K562 (cell line): ENCODE measurements around the gene KIF18B. TPM values are rescaled to one million over a fixed set of nuclear protein-coding genes. Genes with fewer than 3 reads are reported as not detected.

Experiments
- ARHGAP35 ChIP-seq: fragments of 450-650 bp; IDR thresholded peaks from 2 replicates; pipeline ENCODE4 v1.6.1; 2018; ENCODE audit not compliant: partially characterized antibody
- ARID4B ChIP-seq: sonication (generic); formaldehyde crosslinking; IDR thresholded peaks from 2 replicates; pipeline ENCODE4 v1.8.0; 2022; ENCODE audit warnings: mild to moderate bottlenecking, missing genetic modification reagents
- CREB5 ChIP-seq: fragments of 250-450 bp; sonication (Bioruptor Pico); IDR thresholded peaks from 2 replicates; pipeline ENCODE4 v1.5.0; 2020; ENCODE audit warnings: mild to moderate bottlenecking
- GATAD2B ChIP-seq: fragments of 450-650 bp; IDR thresholded peaks from 2 replicates; pipeline ENCODE4 v1.6.1; 2017; ENCODE audit warnings: mild to moderate bottlenecking, borderline replicate concordance
- HNRNPK ChIP-seq: fragments of 200-400 bp; formaldehyde crosslinking; IDR thresholded peaks from one replicate; pipeline ENCODE4 v1.6.1; 2018; ENCODE audit warnings: mild to moderate bottlenecking, low read depth, low read length; ENCODE audit not compliant: poor library complexity, severe bottlenecking
- KAT7 ChIP-seq: sonication (generic); formaldehyde crosslinking; IDR thresholded peaks from 2 replicates; pipeline ENCODE4 v1.8.0; 2022; ENCODE audit warnings: missing genetic modification reagents, mild to moderate bottlenecking, borderline replicate concordance
- L3MBTL2 ChIP-seq: fragments of 450-650 bp; IDR thresholded peaks from 2 replicates; pipeline ENCODE4 v1.6.1; 2016; ENCODE audit warnings: mild to moderate bottlenecking, moderate library complexity
- NCOA2 ChIP-seq, 2 experiments: fragments of 450-650 bp; IDR thresholded peaks; 2 replicates each; pipeline ENCODE4 v1.6.1; 2018; ENCODE audit warnings: mild to moderate bottlenecking in 2 of 2, moderate library complexity in 1 of 2; ENCODE audit not compliant: partially characterized antibody in 2 of 2
- PATZ1 ChIP-seq: fragments of 250-450 bp; sonication (Bioruptor Pico); IDR thresholded peaks from 2 replicates; pipeline ENCODE4 v1.5.0; 2020; ENCODE audit warnings: mild to moderate bottlenecking, borderline replicate concordance
- PPARD ChIP-seq: fragments of 250-450 bp; sonication (Bioruptor Pico); IDR thresholded peaks from 2 replicates; pipeline ENCODE4 v1.8.0; 2022; ENCODE audit warnings: inconsistent platforms, mild to moderate bottlenecking, moderate library complexity
- SMARCB1 ChIP-seq: IDR thresholded peaks from 2 replicates; pipeline ENCODE4 v1.6.1; 2011; ENCODE audit warnings: improper control_type of control experiment, low read depth; ENCODE audit not compliant: insufficient read length
- SMARCC2 ChIP-seq: fragments of 450-650 bp; IDR thresholded peaks from 2 replicates; pipeline ENCODE4 v1.6.1; 2017; ENCODE audit warnings: antibody characterized with exemption, moderate library complexity, mild to moderate bottlenecking, low read depth
- SRSF7 ChIP-seq: fragments of 200-400 bp; formaldehyde crosslinking; optimal IDR thresholded peaks from 2 replicates; pipeline ENCODE3; 2017; ENCODE audit warnings: mild to moderate bottlenecking, low read depth, low read length
- ZBTB7A ChIP-seq: IDR thresholded peaks from 2 replicates; pipeline ENCODE4 v1.6.1; 2011; ENCODE audit warnings: low read depth, mild to moderate bottlenecking, low read length, moderate library complexity, borderline replicate concordance; ENCODE audit not compliant: control insufficient read depth
- ZC3H11A ChIP-seq: IDR thresholded peaks from 2 replicates; pipeline ENCODE4 v1.6.1; 2012; ENCODE audit warnings: low read depth, low read length, improper control_type of control experiment
- ZFP30 ChIP-seq: fragments of 250-450 bp; sonication (Bioruptor Pico); IDR thresholded peaks from 2 replicates; pipeline ENCODE4 v1.8.0; 2022; ENCODE audit warnings: moderate library complexity, mild to moderate bottlenecking, inconsistent platforms, borderline replicate concordance
- ZNF165 ChIP-seq: fragments of 250-450 bp; sonication (Bioruptor Pico); IDR thresholded peaks from 2 replicates; pipeline ENCODE4 v1.4.0; 2020; ENCODE audit warnings: borderline replicate concordance
- ZNF384 ChIP-seq: IDR thresholded peaks from 2 replicates; pipeline ENCODE4 v1.6.1; 2012; ENCODE audit warnings: low read depth, low read length, improper control_type of control experiment
- ZNF431 ChIP-seq: sonication (generic); formaldehyde crosslinking; IDR thresholded peaks from 2 replicates; pipeline ENCODE4 v1.8.0; 2022; ENCODE audit warnings: mild to moderate bottlenecking, missing genetic modification reagents
- ZNF444 ChIP-seq: fragments of 250-450 bp; sonication (Bioruptor Pico); IDR thresholded peaks from 2 replicates; pipeline ENCODE4 v1.4.0; 2020; ENCODE audit warnings: mild to moderate bottlenecking, moderate library complexity
- polyA plus RNA-seq, 8 experiments: library from polyadenylated mRNA; depleted of rRNA in 4 of 8; stranded (reverse) in 5 of 8; unstranded in 3 of 8; fragments of >200 nt; fragmentation: Nextera tagmentation in 2 of 8; fragmentation: Illumina TruSeq in 1 of 8; extraction: Ambion mirVana in 2 of 8; extraction: Trizol in 1 of 8; gene quantifications; 2 replicates each; pipeline versions ENCODE4 v1.2.1 to v1.2.3, GENCODE V29; 2011 to 2014; ENCODE audit warnings: inconsistent platforms in 1 of 8, missing spikeins in 1 of 8
- total RNA-seq, 7 experiments: library from RNA; depleted of rRNA in 6 of 7; stranded (reverse); fragments of >200 nt in 6 of 7; fragmentation: Illumina TruSeq in 2 of 7; extraction: Trizol in 2 of 7; gene quantifications; 2 replicates each; pipeline versions ENCODE4 v1.2.1 to v1.2.3, GENCODE V29; 2011 to 2021; ENCODE audit warnings: low replicate concordance in 1 of 7

The KIF18B gene
- total and polyA plus RNA-seq, 9 of the 15 experiments (the other 6 are each of a cell fraction or from before 2014, with no cell fraction given) = 2.0 to 42.8 (median 13.2) TPM

- TF ChIP-seq PPARD (no peak), SMARCB1 (no peak), ZNF165 (no peak), ZNF431 (CRISPR knock-in tag) (peak; percentile 44; the same call in 1 of the 2 replicates), ARHGAP35 (no peak), SMARCC2 (no peak), KAT7 (CRISPR knock-in tag) (no peak; the same call in 1 of the 2 replicates), ZC3H11A (no peak), GATAD2B (peak; percentile 69; the same call in 1 of the 2 replicates), ARID4B (CRISPR knock-in tag) (peak; percentile 81), NCOA2 (IDR thresholded peaks at IDR 0.05; ENCODE audit: partially characterized antibody in 2 of 2) (no peak), HNRNPK (no peak), CREB5 (CRISPR knock-in tag) (no peak), ZBTB7A (no peak), SRSF7 (no peak), ZNF444 (no peak), ZFP30 (CRISPR knock-in tag) (no peak), L3MBTL2 (peak; percentile 72; the same call in 1 of the 2 replicates), ZNF384 (no peak; the same call in 1 of the 2 replicates), PATZ1 (CRISPR knock-in tag) (no peak)
Observed at GRCh38 chr17:44947461-44948314, at the start of gene KIF18B (continued).
